Activated T-helper 2 cell treated with anti-CD3 and anti-CD28 coated beads, Interferon-gamma antibody, Interleukin-2, Interleukin-4, amounts not matched to agents 10 μg/mL and 5 μg/mL and 100 μg/mL, durations not matched to agents 14 hours and 24 hours and 36 hours (primary cell): ENCODE data around the gene ZDHHC16. TPM values are rescaled to one million over a fixed set of nuclear protein-coding genes. Genes with fewer than 3 reads are reported as not detected.

Source experiments
- DNase-seq: peaks from one replicate; pipeline ENCODE4 v3.0.0; 2021; ENCODE audit warnings: low spot score
- H3K27ac Mint-ChIP-seq: one replicate; pipeline ENCODE4 v1.8.0; 2021; ENCODE audit warnings: mixed read lengths
- H3K27me3 Mint-ChIP-seq: one replicate; pipeline ENCODE4 v1.8.0; 2021; ENCODE audit warnings: low read depth, mixed read lengths
- H3K36me3 Mint-ChIP-seq: one replicate; pipeline ENCODE4 v1.8.0; 2021; ENCODE audit warnings: low read depth, mixed read lengths
- H3K4me1 Mint-ChIP-seq: one replicate; pipeline ENCODE4 v1.8.0; 2021; ENCODE audit warnings: low read depth, mixed read lengths
- H3K4me3 Mint-ChIP-seq: one replicate; pipeline ENCODE4 v1.8.0; 2021; ENCODE audit warnings: low read depth, mild to moderate bottlenecking, moderate library complexity, mixed read lengths
- H3K9me3 Mint-ChIP-seq: one replicate; pipeline ENCODE4 v1.8.0; 2021; ENCODE audit warnings: mixed read lengths
- intact Hi-C: fragments of 100-400 bp; cut with micrococcal nuclease; formaldehyde crosslinking; loops from one replicate; pipeline ENCODE4 v1.15.1; 2023
- total RNA-seq: library from RNA; stranded (reverse); gene quantifications from 2 replicates; pipeline ENCODE4 v1.2.3, GENCODE V29; 2022

Gene ZDHHC16
- total RNA-seq, 1 donor from 2014 or later = 41.4 TPM

GRCh38 chr10:97494151-97494550 lies 48.2 kb downstream of the ZDHHC16 start:
- Mint-ChIP-seq H3K36me3 (peaks cover 25% of the 10 kb centered on the region), H3K4me1 (peaks cover 39% of the 10 kb centered on the region), H3K27me3 (no peaks in the 10 kb centered on the region), H3K9me3 (no peaks in the 10 kb centered on the region), H3K4me3 (no peak overlapping the region), H3K27ac (no peak overlapping the region)
- intact Hi-C loops = no loop called here
- no peak for DNase-seq

- H3K9me3 Mint-ChIP-seq = no peaks in the 10 kb centered on the region
- H3K27me3 Mint-ChIP-seq = peaks cover 5% of the 10 kb centered on the region
- intact Hi-C loops = loop anchor here (5.0 kb wide), 2 partner anchors 163 to 178 kb away; partner anchors contain the start of genes FRAT1 and FRAT2
- H3K36me3 Mint-ChIP-seq = peaks cover 25% of the 10 kb centered on the region
- H3K4me3 Mint-ChIP-seq = peak overlapping the region; percentile 13
- H3K4me1 Mint-ChIP-seq = peaks cover 35% of the 10 kb centered on the region
- no peak for DNase-seq
- no peak overlapping the region for H3K27ac Mint-ChIP-seq
Measured at GRCh38 chr10:97494863-97495506, 49.0 kb downstream of the ZDHHC16 start.

- H3K4me1 Mint-ChIP-seq = peaks cover 34% of the 10 kb centered on the region
- peak overlapping the region; percentile 99 for H3K27ac Mint-ChIP-seq
- H3K27me3 Mint-ChIP-seq = peaks cover 29% of the 10 kb centered on the region
- peak overlapping the region; percentile 91 for H3K4me3 Mint-ChIP-seq
- H3K36me3 Mint-ChIP-seq = peaks cover 17% of the 10 kb centered on the region
- H3K9me3 Mint-ChIP-seq = no peaks in the 10 kb centered on the region
- intact Hi-C loops = loop anchor here (1.0 to 5.0 kb wide), 8 partner anchors 45 to 205 kb away; partner anchors contain the start of genes ARHGAP19, EXOSC1, FRAT1 and FRAT2
- peak; percentile 75 for DNase-seq
Measured at GRCh38 chr10:97497572-97498075, 51.6 kb downstream of the ZDHHC16 start.

GRCh38 chr10:97498076-97498840 lies 52.3 kb downstream of the ZDHHC16 start, which contains the start of gene MMS19:
Gene MMS19, minus strand, starts transcription at chr10:97498422. Its CDS starts 38 bp downstream, at chr10:97498384.
- Mint-ChIP-seq H3K4me1 (peaks cover 34% of the 10 kb centered on the region), H3K4me3 (peak within 1 kb of the TSS; percentile 91), H3K9me3 (no peaks in the 10 kb centered on the region), H3K36me3 (peaks cover 15% of the 10 kb centered on the region), H3K27ac (peak within 1 kb of the TSS; percentile 99), H3K27me3 (peaks cover 33% of the 10 kb centered on the region)
- intact Hi-C loops = loop anchor here (1.0 to 5.0 kb wide), 8 partner anchors 45 to 206 kb away; partner anchors contain the start of genes ARHGAP19, EXOSC1, FRAT1 and FRAT2
- peak; percentile 99 for DNase-seq

GRCh38 chr10:97498841-97499560 lies 53.0 kb downstream of the ZDHHC16 start, which contains the start of gene UBTD1:
Gene UBTD1, plus strand, starts transcription at chr10:97498924. Its CDS starts 280 bp downstream, at chr10:97499204.
- Mint-ChIP-seq H3K4me1 (peaks cover 33% of the 10 kb centered on the region), H3K27ac (peak within 1 kb of the TSS; percentile 99), H3K27me3 (peaks cover 33% of the 10 kb centered on the region), H3K4me3 (peak within 1 kb of the TSS; percentile 91), H3K36me3 (peaks cover 12% of the 10 kb centered on the region), H3K9me3 (no peaks in the 10 kb centered on the region)
- intact Hi-C loops = loop anchor here (1.0 to 5.0 kb wide), 8 partner anchors 44 to 207 kb away; partner anchors contain the start of genes ARHGAP19, EXOSC1, FRAT1 and FRAT2
- no peak for DNase-seq

GRCh38 chr10:97499561-97500296 lies 53.8 kb downstream of the ZDHHC16 start:
- H3K27me3 Mint-ChIP-seq = peaks cover 33% of the 10 kb centered on the region
- H3K4me3 Mint-ChIP-seq = peak overlapping the region; percentile 54
- no peaks in the 10 kb centered on the region for H3K9me3 Mint-ChIP-seq
- no peak overlapping the region for H3K27ac Mint-ChIP-seq
- DNase-seq = no peak
- peaks cover 9% of the 10 kb centered on the region for H3K36me3 Mint-ChIP-seq
- intact Hi-C loops = loop anchor here (2.0 to 5.0 kb wide), 5 partner anchors 43 to 182 kb away; partner anchors contain the start of genes FRAT1, FRAT2, PGAM1 and RRP12
- peaks cover 25% of the 10 kb centered on the region for H3K4me1 Mint-ChIP-seq

GRCh38 chr10:97500297-97500575 lies 54.3 kb downstream of the ZDHHC16 start:
- Mint-ChIP-seq H3K27me3 (peaks cover 33% of the 10 kb centered on the region), H3K27ac (no peak overlapping the region), H3K4me1 (peaks cover 22% of the 10 kb centered on the region), H3K36me3 (peaks cover 9% of the 10 kb centered on the region), H3K9me3 (no peaks in the 10 kb centered on the region), H3K4me3 (peak overlapping the region; percentile 54)
- intact Hi-C loops = no loop called here
- no peak for DNase-seq

- H3K4me3 Mint-ChIP-seq = no peak overlapping the region
- peaks cover 37% of the 10 kb centered on the region for H3K27me3 Mint-ChIP-seq
- intact Hi-C loops = no loop called here
- DNase-seq = no peak
- H3K27ac Mint-ChIP-seq = no peak overlapping the region
- H3K9me3 Mint-ChIP-seq = no peaks in the 10 kb centered on the region
- peaks cover 4% of the 10 kb centered on the region for H3K4me1 Mint-ChIP-seq
- H3K36me3 Mint-ChIP-seq = no peaks in the 10 kb centered on the region
Measured at GRCh38 chr10:97502916-97503315, 56.9 kb downstream of the ZDHHC16 start.

- no peak overlapping the region for H3K4me3 Mint-ChIP-seq
- no peaks in the 10 kb centered on the region for H3K9me3 Mint-ChIP-seq
- H3K36me3 Mint-ChIP-seq = no peaks in the 10 kb centered on the region
- H3K4me1 Mint-ChIP-seq = peaks cover 4% of the 10 kb centered on the region
- peaks cover 37% of the 10 kb centered on the region for H3K27me3 Mint-ChIP-seq
- intact Hi-C loops = no loop called here
- no peak overlapping the region for H3K27ac Mint-ChIP-seq
- no peak for DNase-seq
Measured at GRCh38 chr10:97503406-97503805, 57.4 kb downstream of the ZDHHC16 start.

- H3K36me3 Mint-ChIP-seq = no peaks in the 10 kb centered on the region
- intact Hi-C loops = no loop called here
- no peak for DNase-seq
Measured at GRCh38 chr10:97505152-97505551, 59.2 kb downstream of the ZDHHC16 start.

GRCh38 chr10:97506199-97506991 lies 60.4 kb downstream of the ZDHHC16 start:
- intact Hi-C loops = no loop called here
- H3K4me3 Mint-ChIP-seq = no peak overlapping the region
- DNase-seq = no peak
- H3K27me3 Mint-ChIP-seq = peaks cover 20% of the 10 kb centered on the region
- H3K36me3 Mint-ChIP-seq = no peaks in the 10 kb centered on the region
- no peaks in the 10 kb centered on the region for H3K4me1 Mint-ChIP-seq
- no peak overlapping the region for H3K27ac Mint-ChIP-seq
- no peaks in the 10 kb centered on the region for H3K9me3 Mint-ChIP-seq

More at GRCh38 chr10:97505152-97505551, 59.2 kb downstream of the ZDHHC16 start:
- Mint-ChIP-seq H3K4me1 (peaks cover 4% of the 10 kb centered on the region), H3K27me3 (peaks cover 31% of the 10 kb centered on the region), H3K4me3 (no peak overlapping the region), H3K9me3 (no peaks in the 10 kb centered on the region), H3K27ac (no peak overlapping the region)
